H9 (cell line): ENCODE data around the gene SPATA18. TPM values are rescaled to one million over a fixed set of nuclear protein-coding genes. Genes with fewer than 3 reads are reported as not detected.

Source experiments
- DNase-seq: peaks from one replicate; pipeline ENCODE4 v3.0.0-alpha.2; 2017
- H2AFZ ChIP-seq: one replicate; pipeline ENCODE4 v1.6.1; 2013; ENCODE audit warnings: mild to moderate bottlenecking, low read length, control low read depth, moderate library complexity
- H2AK5ac ChIP-seq: 2 replicates; pipeline ENCODE4 v1.6.1; 2013; ENCODE audit warnings: low read length, control low read depth, mixed read lengths; ENCODE audit not compliant: insufficient read length
- H2BK120ac ChIP-seq: one replicate; pipeline ENCODE4 v1.6.1; 2013; ENCODE audit warnings: low read depth, mild to moderate bottlenecking, low read length, control low read depth, inconsistent platforms; ENCODE audit not compliant: poor library complexity, severe bottlenecking
- H2BK12ac ChIP-seq: 2 replicates; pipeline ENCODE4 v1.6.1; 2013; ENCODE audit warnings: low read length, control low read depth, mixed read lengths, low read depth; ENCODE audit not compliant: insufficient read length
- H2BK15ac ChIP-seq: 2 replicates; pipeline ENCODE4 v1.6.1; 2013; ENCODE audit warnings: low read depth, low read length, control low read depth
- H2BK20ac ChIP-seq: one replicate; pipeline ENCODE4 v1.6.1; 2013; ENCODE audit warnings: low read depth, mild to moderate bottlenecking, low read length, control low read depth, inconsistent platforms; ENCODE audit not compliant: poor library complexity, severe bottlenecking
- H2BK5ac ChIP-seq: 2 replicates; pipeline ENCODE4 v1.6.1; 2013; ENCODE audit warnings: low read length, control low read depth, mixed read lengths; ENCODE audit not compliant: insufficient read length
- H3K14ac ChIP-seq: 2 replicates; pipeline ENCODE4 v1.6.1; 2013; ENCODE audit warnings: low read length, control low read depth; ENCODE audit not compliant: insufficient read depth
- H3K18ac ChIP-seq: 2 replicates; pipeline ENCODE4 v1.6.1; 2013; ENCODE audit warnings: low read depth, mild to moderate bottlenecking, mixed read lengths, low read length, control low read depth; ENCODE audit not compliant: insufficient read length
- H3K23ac ChIP-seq: 2 replicates; pipeline ENCODE4 v1.6.1; 2013; ENCODE audit warnings: low read length, control low read depth, mixed read lengths, low read depth; ENCODE audit not compliant: insufficient read length
- H3K23me2 ChIP-seq: 2 replicates; pipeline ENCODE4 v1.6.1; 2013; ENCODE audit warnings: low read depth, mild to moderate bottlenecking, mixed read lengths, low read length, control low read depth; ENCODE audit not compliant: insufficient read length, poor library complexity, severe bottlenecking
- H3K27ac ChIP-seq: 2 replicates; pipeline ENCODE4 v1.5.1; 2013; ENCODE audit warnings: low read length, control low read depth, mixed read lengths, low read depth; ENCODE audit not compliant: insufficient read length
- H3K27me3 ChIP-seq: 2 replicates; pipeline ENCODE4 v1.6.1; 2013; ENCODE audit warnings: low read length, control low read depth, inconsistent platforms; ENCODE audit not compliant: insufficient read depth
- H3K4ac ChIP-seq: 2 replicates; pipeline ENCODE4 v1.6.1; 2013; ENCODE audit warnings: low read depth, mild to moderate bottlenecking, control low read depth, inconsistent platforms, low read length, moderate library complexity
- H3K4me1 ChIP-seq: 2 replicates; pipeline ENCODE4 v1.6.1; 2013; ENCODE audit warnings: low read length, control low read depth, inconsistent platforms; ENCODE audit not compliant: insufficient read depth
- H3K4me2 ChIP-seq: 2 replicates; pipeline ENCODE4 v1.6.1; 2013; ENCODE audit warnings: low read length, control low read depth, mixed read lengths; ENCODE audit not compliant: insufficient read length, insufficient read depth
- H3K56ac ChIP-seq: 2 replicates; pipeline ENCODE4 v1.6.1; 2013; ENCODE audit warnings: low read depth, mild to moderate bottlenecking, mixed read lengths, low read length, control low read depth; ENCODE audit not compliant: insufficient read length
- H3K79me1 ChIP-seq: 2 replicates; pipeline ENCODE4 v1.6.1; 2013; ENCODE audit warnings: low read depth, mild to moderate bottlenecking, moderate library complexity, low read length, control low read depth, inconsistent platforms; ENCODE audit not compliant: insufficient read depth, poor library complexity, severe bottlenecking
- H3K79me2 ChIP-seq: 2 replicates; pipeline ENCODE4 v1.6.1; 2013; ENCODE audit warnings: low read length, control low read depth, inconsistent platforms; ENCODE audit not compliant: insufficient read depth
- H3K9ac ChIP-seq: 2 replicates; pipeline ENCODE4 v1.6.1; 2013; ENCODE audit warnings: low read length, control low read depth, mixed read lengths; ENCODE audit not compliant: insufficient read length; ENCODE audit errors: extremely low read depth
- H3K9me3 ChIP-seq: one replicate; pipeline ENCODE4 v1.6.1; 2013; ENCODE audit warnings: low read depth, low read length, inconsistent platforms; ENCODE audit not compliant: control insufficient read depth
- H3T11ph ChIP-seq: one replicate; pipeline ENCODE4 v1.6.1; 2013; ENCODE audit warnings: mild to moderate bottlenecking, low read length, control low read depth, inconsistent platforms
- H4K20me1 ChIP-seq: one replicate; pipeline ENCODE4 v1.6.1; 2013; ENCODE audit not compliant: control insufficient read depth, insufficient read length, insufficient read depth
- H4K5ac ChIP-seq: 2 replicates; pipeline ENCODE4 v1.6.1; 2013; ENCODE audit warnings: low read depth, mild to moderate bottlenecking, mixed read lengths, low read length, control low read depth; ENCODE audit not compliant: insufficient read length
- H4K8ac ChIP-seq: replicated peaks from 2 replicates; pipeline ENCODE4 v1.6.1; 2013; ENCODE audit warnings: low read length, control low read depth, mixed read lengths, low read depth; ENCODE audit not compliant: insufficient read length
- H4K91ac ChIP-seq: 2 replicates; pipeline ENCODE4 v1.6.1; 2013; ENCODE audit warnings: low read depth, mild to moderate bottlenecking, moderate library complexity, mixed read lengths, low read length, control low read depth; ENCODE audit not compliant: insufficient read length
- H3K27ac Mint-ChIP-seq, 3 experiments: 2 replicates in 2 of 3; 3 replicates in 1 of 3; pipeline ENCODE4 v1.8.0; 2020 to 2021; ENCODE audit warnings: mixed read lengths in 3 of 3, mild to moderate bottlenecking in 1 of 3, moderate library complexity in 1 of 3
- H3K27me3 Mint-ChIP-seq: 2 replicates; pipeline ENCODE4 v1.8.0; 2021; ENCODE audit warnings: low read depth, mild to moderate bottlenecking, moderate library complexity, mixed read lengths
- H3K36me3 Mint-ChIP-seq, 3 experiments: 2 replicates in 2 of 3; 3 replicates in 1 of 3; pipeline ENCODE4 v1.8.0; 2020 to 2021; ENCODE audit warnings: low read depth in 3 of 3, mixed read lengths in 3 of 3; ENCODE audit not compliant: insufficient read depth in 1 of 3
- H3K4me1 Mint-ChIP-seq, 2 experiments: 2 replicates each; pipeline ENCODE4 v1.8.0; 2020; ENCODE audit warnings: mixed read lengths in 2 of 2
- H3K4me3 Mint-ChIP-seq, 2 experiments: 2 replicates in 1 of 2; 3 replicates in 1 of 2; pipeline ENCODE4 v1.8.0; 2020 to 2021; ENCODE audit warnings: mild to moderate bottlenecking in 2 of 2, mixed read lengths in 2 of 2, moderate library complexity in 1 of 2
- H3K9me3 Mint-ChIP-seq, 2 experiments: 2 replicates in 1 of 2; 3 replicates in 1 of 2; pipeline ENCODE4 v1.8.0; 2020; ENCODE audit warnings: mild to moderate bottlenecking in 2 of 2, mixed read lengths in 2 of 2, moderate library complexity in 1 of 2
- WGBS: extraction: QIAGEN DNeasy Blood & Tissue Kit; methylation state at CpG from one replicate; pipeline ENCODE4 v1.1.7; 2013; ENCODE audit warnings: missing lambda C conversion rate, low lambda C conversion rate, mixed read lengths; ENCODE audit not compliant: insufficient read length; ENCODE audit errors: extremely low coverage; 5-methylcytosine and 5-hydroxymethylcytosine counted together
- total RNA-seq: library from RNA; stranded (reverse); gene quantifications from 2 replicates; pipeline ENCODE4 v1.2.1, GENCODE V29; 2021
- TF ChIP-seq, protein P1 (sequence below): fragments of 200-600 bp; sonication (generic); conservative IDR thresholded peaks from 3 replicates; pipeline ENCODE4 v1.8.0; 2021; ENCODE audit warnings: antibody characterized with exemption, mild to moderate bottlenecking

Gene SPATA18
- total RNA-seq, 1 experiment from 2014 or later = 3.9 TPM

DNA sequence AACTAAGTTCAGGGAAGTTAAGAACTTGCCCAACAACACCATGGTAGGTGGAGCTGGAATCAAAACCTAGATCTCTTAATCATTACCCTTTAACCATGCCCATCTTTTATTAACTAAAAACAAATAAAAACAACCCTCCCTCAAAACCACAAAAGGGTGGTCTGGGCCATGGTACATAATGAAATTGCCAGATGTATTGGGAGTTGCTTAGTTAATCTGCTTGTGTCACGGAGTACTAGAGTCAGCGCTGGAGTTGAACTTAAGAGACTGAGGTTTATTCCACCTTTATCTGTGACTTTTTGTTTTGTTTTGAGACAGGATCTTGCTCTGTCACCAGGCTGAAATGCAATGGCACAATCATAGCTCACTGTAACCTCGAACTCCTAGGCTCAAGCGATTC lies 44.2 kb upstream of the SPATA18 start:
- no peaks in the 10 kb centered on the region for H3K79me2 ChIP-seq
- WGBS = no CpG with 5 or more reads among the region's 4 CpGs
- no peak overlapping the region for H2BK5ac ChIP-seq
- no peaks in the 10 kb centered on the region for H3K4me1 ChIP-seq
- TF ChIP-seq, protein P1, sequence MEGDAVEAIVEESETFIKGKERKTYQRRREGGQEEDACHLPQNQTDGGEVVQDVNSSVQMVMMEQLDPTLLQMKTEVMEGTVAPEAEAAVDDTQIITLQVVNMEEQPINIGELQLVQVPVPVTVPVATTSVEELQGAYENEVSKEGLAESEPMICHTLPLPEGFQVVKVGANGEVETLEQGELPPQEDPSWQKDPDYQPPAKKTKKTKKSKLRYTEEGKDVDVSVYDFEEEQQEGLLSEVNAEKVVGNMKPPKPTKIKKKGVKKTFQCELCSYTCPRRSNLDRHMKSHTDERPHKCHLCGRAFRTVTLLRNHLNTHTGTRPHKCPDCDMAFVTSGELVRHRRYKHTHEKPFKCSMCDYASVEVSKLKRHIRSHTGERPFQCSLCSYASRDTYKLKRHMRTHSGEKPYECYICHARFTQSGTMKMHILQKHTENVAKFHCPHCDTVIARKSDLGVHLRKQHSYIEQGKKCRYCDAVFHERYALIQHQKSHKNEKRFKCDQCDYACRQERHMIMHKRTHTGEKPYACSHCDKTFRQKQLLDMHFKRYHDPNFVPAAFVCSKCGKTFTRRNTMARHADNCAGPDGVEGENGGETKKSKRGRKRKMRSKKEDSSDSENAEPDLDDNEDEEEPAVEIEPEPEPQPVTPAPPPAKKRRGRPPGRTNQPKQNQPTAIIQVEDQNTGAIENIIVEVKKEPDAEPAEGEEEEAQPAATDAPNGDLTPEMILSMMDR = no peak
- no peak overlapping the region for H3K4me2 ChIP-seq
- H2AK5ac ChIP-seq = no peak overlapping the region
- no peaks in the 10 kb centered on the region for H3K27me3 Mint-ChIP-seq
- no peak overlapping the region for H3K14ac ChIP-seq
- H3K27me3 ChIP-seq = no peaks in the 10 kb centered on the region
- no peak overlapping the region for H3K9ac ChIP-seq
- H3K27ac Mint-ChIP-seq = no peak overlapping the region
- H2AFZ ChIP-seq = no peak overlapping the region
- H3K23me2 ChIP-seq = no peaks in the 10 kb centered on the region
- H3K36me3 Mint-ChIP-seq = no peaks in the 10 kb centered on the region
- H3K9me3 Mint-ChIP-seq = no peaks in the 10 kb centered on the region
- H4K91ac ChIP-seq = no peak overlapping the region
- H3K23ac ChIP-seq = no peak overlapping the region
- no peak overlapping the region for H3K18ac ChIP-seq
- no peak overlapping the region for H3K27ac ChIP-seq
- no peaks in the 10 kb centered on the region for H4K20me1 ChIP-seq
- no peak for DNase-seq
- no peak overlapping the region for H3T11ph ChIP-seq
- no peak overlapping the region for H4K8ac ChIP-seq
- no peaks in the 10 kb centered on the region for H3K79me1 ChIP-seq
- H3K4me1 Mint-ChIP-seq = peaks cover 3 to 7% of the 10 kb centered on the region in 2 experiments; a peak in 3 of 4 replicates
- H2BK20ac ChIP-seq = no peak overlapping the region
- H3K4me3 Mint-ChIP-seq = no peak overlapping the region
- H3K56ac ChIP-seq = no peak overlapping the region
- no peak overlapping the region for H4K5ac ChIP-seq
- no peaks in the 10 kb centered on the region for H3K9me3 ChIP-seq
- no peak overlapping the region for H3K4ac ChIP-seq
- H2BK12ac ChIP-seq = no peak overlapping the region
- H2BK15ac ChIP-seq = no peak overlapping the region
- H2BK120ac ChIP-seq = no peak overlapping the region
